ENCODE data around the gene ST8SIA1. TPM values are rescaled to one million over a fixed set of nuclear protein-coding genes. Genes with fewer than 3 reads are reported as not detected.

The ST8SIA1 gene
- total RNA-seq, 1 experiment from 2014 or later, result not detected

DNA sequence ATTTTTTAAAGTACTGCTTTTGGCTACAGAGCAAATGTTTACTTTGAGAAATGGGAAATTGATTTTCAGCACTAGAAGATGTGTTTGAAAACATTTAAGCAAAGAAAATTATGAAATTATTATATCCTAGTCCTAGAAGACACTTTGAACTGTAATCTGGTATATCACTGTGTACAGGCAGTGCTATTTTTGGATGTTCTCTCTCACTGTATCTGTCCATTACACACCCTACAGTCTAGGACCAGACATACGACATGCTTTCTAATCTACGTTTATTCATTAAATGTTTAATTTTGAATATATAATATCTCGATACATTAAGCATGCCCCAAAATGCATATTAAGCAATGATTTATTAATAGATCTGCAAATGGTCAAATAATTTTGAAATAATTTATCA, 82.5 kb downstream of the ST8SIA1 start:
- peaks cover 0 to under 1% of the 10 kb centered on the region in 2 experiments; a peak in 1 of 4 replicates for H3K4me1 Mint-ChIP-seq
- Histone ChIP-seq H4K20me1 (ENCODE audit: control insufficient read depth, insufficient read depth, insufficient read length) (no peaks in the 10 kb centered on the region), H2BK5ac (ENCODE audit: insufficient read length, low read length) (no peak overlapping the region), H3K4ac (ENCODE audit: low read depth, low read length) (no peak overlapping the region), H3K4me2 (ENCODE audit: insufficient read depth, insufficient read length, low read length) (no peak overlapping the region), H3K56ac (ENCODE audit: insufficient read length, low read depth, low read length) (no peak overlapping the region), H3K18ac (ENCODE audit: insufficient read length, low read depth, low read length) (no peak overlapping the region), H3K27ac (ENCODE audit: insufficient read length, low read depth, low read length) (no peak overlapping the region), H4K91ac (ENCODE audit: insufficient read length, low read depth, low read length) (no peak overlapping the region), H3K79me1 (ENCODE audit: insufficient read depth, low read depth, low read length, poor library complexity, severe bottlenecking) (no peaks in the 10 kb centered on the region), H3K9ac (ENCODE audit: extremely low read depth, insufficient read length, low read length) (no peak overlapping the region), H2BK20ac (ENCODE audit: low read depth, low read length, poor library complexity, severe bottlenecking) (no peak overlapping the region), H3K9me3 (ENCODE audit: control insufficient read depth, low read depth, low read length) (no peaks in the 10 kb centered on the region), H3K14ac (ENCODE audit: insufficient read depth, low read length) (no peak overlapping the region), H2AK5ac (ENCODE audit: insufficient read length, low read length) (no peak overlapping the region), H3K27me3 (ENCODE audit: insufficient read depth, low read length) (no peaks in the 10 kb centered on the region; the same call in 1 of the 2 replicates), H2AFZ (ENCODE audit: low read length) (no peak overlapping the region), H4K5ac (ENCODE audit: insufficient read length, low read depth, low read length) (no peak overlapping the region), H2BK12ac (ENCODE audit: insufficient read length, low read depth, low read length) (no peak overlapping the region), H3K23ac (ENCODE audit: insufficient read length, low read depth, low read length) (no peak overlapping the region), H3K79me2 (ENCODE audit: insufficient read depth, low read length) (no peaks in the 10 kb centered on the region), H2BK15ac (ENCODE audit: low read depth, low read length) (no peak overlapping the region), H3K4me1 (ENCODE audit: insufficient read depth, low read length) (peaks cover 4% of the 10 kb centered on the region; the same call in 1 of the 2 replicates), H3T11ph (ENCODE audit: low read length) (no peak overlapping the region), H3K23me2 (ENCODE audit: insufficient read length, low read depth, low read length, poor library complexity, severe bottlenecking) (no peaks in the 10 kb centered on the region), H4K8ac (replicated peaks; ENCODE audit: insufficient read length, low read depth, low read length) (no peak overlapping the region), H2BK120ac (ENCODE audit: low read depth, low read length, poor library complexity, severe bottlenecking) (no peak overlapping the region)
- no peaks in the 10 kb centered on the region for H3K27me3 Mint-ChIP-seq (ENCODE audit: low read depth)
- DNase-seq, result no peak
- TF ChIP-seq, protein P1, sequence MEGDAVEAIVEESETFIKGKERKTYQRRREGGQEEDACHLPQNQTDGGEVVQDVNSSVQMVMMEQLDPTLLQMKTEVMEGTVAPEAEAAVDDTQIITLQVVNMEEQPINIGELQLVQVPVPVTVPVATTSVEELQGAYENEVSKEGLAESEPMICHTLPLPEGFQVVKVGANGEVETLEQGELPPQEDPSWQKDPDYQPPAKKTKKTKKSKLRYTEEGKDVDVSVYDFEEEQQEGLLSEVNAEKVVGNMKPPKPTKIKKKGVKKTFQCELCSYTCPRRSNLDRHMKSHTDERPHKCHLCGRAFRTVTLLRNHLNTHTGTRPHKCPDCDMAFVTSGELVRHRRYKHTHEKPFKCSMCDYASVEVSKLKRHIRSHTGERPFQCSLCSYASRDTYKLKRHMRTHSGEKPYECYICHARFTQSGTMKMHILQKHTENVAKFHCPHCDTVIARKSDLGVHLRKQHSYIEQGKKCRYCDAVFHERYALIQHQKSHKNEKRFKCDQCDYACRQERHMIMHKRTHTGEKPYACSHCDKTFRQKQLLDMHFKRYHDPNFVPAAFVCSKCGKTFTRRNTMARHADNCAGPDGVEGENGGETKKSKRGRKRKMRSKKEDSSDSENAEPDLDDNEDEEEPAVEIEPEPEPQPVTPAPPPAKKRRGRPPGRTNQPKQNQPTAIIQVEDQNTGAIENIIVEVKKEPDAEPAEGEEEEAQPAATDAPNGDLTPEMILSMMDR (conservative IDR thresholded peaks at IDR 0.05), result no peak
- H3K27ac Mint-ChIP-seq, result no peak overlapping the region
- no peaks in the 10 kb centered on the region for H3K36me3 Mint-ChIP-seq (ENCODE audit: insufficient read depth in 1 of 3, low read depth in 3 of 3)
- WGBS (ENCODE audit: extremely low coverage, insufficient read length, low lambda C conversion rate), result no CpG with 5 or more reads among the region's 3 CpGs
- H3K4me3 Mint-ChIP-seq, result no peak overlapping the region
- H3K9me3 Mint-ChIP-seq, result no peaks in the 10 kb centered on the region
